Tibial nerve (tissue), 3 donors: ENCODE results near the gene PPP1R16B.

ENCODE experiments used
- CTCF ChIP-seq, 5 experiments: fragments of 200-600 bp in 3 of 5; fragments of 450-650 bp in 2 of 5; sonication (generic) in 3 of 5; IDR thresholded peaks; one replicate each; pipeline ENCODE4 v1.5.1; 2016 to 2019; ENCODE audit warnings: antibody characterized with exemption in 5 of 5, mild to moderate bottlenecking in 3 of 5, moderate library complexity in 2 of 5
- POLR2A ChIP-seq, 2 donors: fragments of 450-650 bp; IDR thresholded peaks; one replicate each; pipeline ENCODE4 v1.6.1; 2017; ENCODE audit warnings: antibody characterized with exemption in 2 of 2, mild to moderate bottlenecking in 2 of 2, moderate library complexity in 2 of 2

- no peak for TF ChIP-seq POLR2A (IDR thresholded peaks at IDR 0.05)
- TF ChIP-seq CTCF (IDR thresholded peaks at IDR 0.05), result no peak
These were observed 4.6 kb upstream of the PPP1R16B start for GRCh38 chr20:38800882-38801281.
